ENCODE results near the gene CCDC167.
A peak's percentile ranks its signal among the peaks of the same experiment; 100 is the strongest.

The CCDC167 gene

GRCh38 chr6:37524025-37524969 is 24.6 kb upstream of the CCDC167 start:
- no peak for TF ChIP-seq CTCF (IDR thresholded peaks at IDR 0.05; ENCODE audit: borderline replicate concordance, control extremely low read depth, extremely low read depth, insufficient read depth, missing control alignments)
- in situ Hi-C loops (cut with MboI; ENCODE audit: low sequenced_read_pairs, unreplicated experiment) = no loop called here
- DNase-seq (ENCODE audit: low spot score) = no peak

DNA sequence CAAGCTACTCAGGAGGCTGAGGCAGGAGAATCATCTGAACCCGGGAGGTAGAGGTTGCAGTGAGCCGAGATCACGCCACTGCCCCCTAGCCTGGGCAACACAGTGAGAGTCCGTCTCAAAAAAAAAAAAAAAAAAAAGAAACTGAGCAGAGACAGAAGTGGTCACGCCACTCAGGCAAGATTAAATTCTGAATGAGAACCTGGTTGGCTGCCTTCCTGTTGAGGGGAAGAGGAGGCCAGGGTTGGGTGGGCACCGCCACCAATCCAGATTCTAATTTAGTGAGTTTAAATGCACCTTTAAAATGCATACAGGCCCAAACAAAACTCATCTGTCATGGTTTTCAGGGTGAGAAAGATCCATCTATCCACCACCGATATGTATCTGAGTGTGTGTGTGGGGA is 23.7 kb upstream of the CCDC167 start:
- no peak for TF ChIP-seq CTCF (IDR thresholded peaks at IDR 0.05; ENCODE audit: borderline replicate concordance, control extremely low read depth, extremely low read depth, insufficient read depth, missing control alignments)
- in situ Hi-C loops (cut with MboI; ENCODE audit: low sequenced_read_pairs, unreplicated experiment) = no loop called here
- DNase-seq (ENCODE audit: low spot score) = no peak

- no peak for DNase-seq (ENCODE audit: low spot score)
- in situ Hi-C loops (cut with MboI; ENCODE audit: low sequenced_read_pairs, unreplicated experiment) = no loop called here
- no peak for TF ChIP-seq CTCF (IDR thresholded peaks at IDR 0.05; ENCODE audit: borderline replicate concordance, control extremely low read depth, extremely low read depth, insufficient read depth, missing control alignments)
Observed at GRCh38 chr6:37522836-37523235, 23.1 kb upstream of the CCDC167 start.

- DNase-seq (ENCODE audit: low spot score) = peak; percentile 50
- in situ Hi-C loops (cut with MboI; ENCODE audit: low sequenced_read_pairs, unreplicated experiment) = no loop called here
- TF ChIP-seq CTCF (IDR thresholded peaks at IDR 0.05; ENCODE audit: borderline replicate concordance, control extremely low read depth, extremely low read depth, insufficient read depth, missing control alignments) = no peak
Observed at GRCh38 chr6:37521674-37522073, 22.0 kb upstream of the CCDC167 start.

DNA sequence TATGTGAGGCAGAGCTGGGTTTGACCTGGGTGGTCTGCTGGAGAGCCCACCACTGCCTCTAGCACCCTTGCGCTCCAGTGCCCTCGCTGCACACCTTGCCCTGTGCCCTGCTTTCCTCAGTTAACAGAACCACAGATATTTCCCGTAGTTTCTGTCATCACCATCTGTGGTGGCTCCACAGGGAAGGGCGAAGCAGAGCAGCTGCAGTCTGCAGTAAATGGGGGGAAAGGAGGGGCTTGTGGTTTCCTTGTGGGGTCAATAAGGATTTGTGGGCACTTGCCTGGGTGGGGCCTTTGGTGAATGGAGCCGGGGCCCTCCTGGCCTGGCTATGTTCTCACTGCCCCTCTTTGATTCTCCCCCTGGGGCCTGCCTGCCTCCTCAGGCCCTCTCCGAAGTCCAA is 21.2 kb upstream of the CCDC167 start:
- TF ChIP-seq CTCF (IDR thresholded peaks at IDR 0.05; ENCODE audit: borderline replicate concordance, control extremely low read depth, extremely low read depth, insufficient read depth, missing control alignments) = no peak
- DNase-seq (ENCODE audit: low spot score) = no peak
- in situ Hi-C loops (cut with MboI; ENCODE audit: low sequenced_read_pairs, unreplicated experiment) = no loop called here

GRCh38 chr6:37519461-37519860 is 19.8 kb upstream of the CCDC167 start:
- no peak for DNase-seq (ENCODE audit: low spot score)
- in situ Hi-C loops (cut with MboI; ENCODE audit: low sequenced_read_pairs, unreplicated experiment) = no loop called here
- no peak for TF ChIP-seq CTCF (IDR thresholded peaks at IDR 0.05; ENCODE audit: borderline replicate concordance, control extremely low read depth, extremely low read depth, insufficient read depth, missing control alignments)
